ENCODE data around the gene ANKLE1.
A peak's percentile ranks its signal among the peaks of the same experiment; 100 is the strongest.

Gene ANKLE1

GRCh38 chr19:17286752-17287151 is 5.1 kb downstream of the ANKLE1 start:
- ATAC-seq: no peak
- TF ChIP-seq, protein P1, sequence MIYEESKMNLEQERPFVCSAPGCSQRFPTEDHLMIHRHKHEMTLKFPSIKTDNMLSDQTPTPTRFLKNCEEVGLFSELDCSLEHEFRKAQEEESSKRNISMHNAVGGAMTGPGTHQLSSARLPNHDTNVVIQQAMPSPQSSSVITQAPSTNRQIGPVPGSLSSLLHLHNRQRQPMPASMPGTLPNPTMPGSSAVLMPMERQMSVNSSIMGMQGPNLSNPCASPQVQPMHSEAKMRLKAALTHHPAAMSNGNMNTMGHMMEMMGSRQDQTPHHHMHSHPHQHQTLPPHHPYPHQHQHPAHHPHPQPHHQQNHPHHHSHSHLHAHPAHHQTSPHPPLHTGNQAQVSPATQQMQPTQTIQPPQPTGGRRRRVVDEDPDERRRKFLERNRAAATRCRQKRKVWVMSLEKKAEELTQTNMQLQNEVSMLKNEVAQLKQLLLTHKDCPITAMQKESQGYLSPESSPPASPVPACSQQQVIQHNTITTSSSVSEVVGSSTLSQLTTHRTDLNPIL (CRISPR knock-in tag; IDR thresholded peaks at IDR 0.05; ENCODE audit: low read depth): no peak
- TF ChIP-seq ZC3H10 (CRISPR knock-in tag; IDR thresholded peaks at IDR 0.05): no peak
- no peak for TF ChIP-seq OSR1 (CRISPR knock-in tag; IDR thresholded peaks at IDR 0.05)
- no peak for TF ChIP-seq CSRNP3 (CRISPR knock-in tag; IDR thresholded peaks at IDR 0.05)
- no peak for TF ChIP-seq ZFP3 (CRISPR knock-in tag; IDR thresholded peaks at IDR 0.05)
- no peak for TF ChIP-seq RARB (CRISPR knock-in tag; IDR thresholded peaks at IDR 0.05)
- no peak for TF ChIP-seq ZNF8 (CRISPR knock-in tag; IDR thresholded peaks at IDR 0.05)
- TF ChIP-seq ISL1 (CRISPR knock-in tag; IDR thresholded peaks at IDR 0.05): no peak
- no peak for TF ChIP-seq ARNTL (CRISPR knock-in tag; IDR thresholded peaks at IDR 0.05; ENCODE audit: borderline replicate concordance, low read depth)
- no peak for TF ChIP-seq ZNF565 (CRISPR knock-in tag; conservative IDR thresholded peaks at IDR 0.05; ENCODE audit: low read depth)
- TF ChIP-seq, protein P2, sequence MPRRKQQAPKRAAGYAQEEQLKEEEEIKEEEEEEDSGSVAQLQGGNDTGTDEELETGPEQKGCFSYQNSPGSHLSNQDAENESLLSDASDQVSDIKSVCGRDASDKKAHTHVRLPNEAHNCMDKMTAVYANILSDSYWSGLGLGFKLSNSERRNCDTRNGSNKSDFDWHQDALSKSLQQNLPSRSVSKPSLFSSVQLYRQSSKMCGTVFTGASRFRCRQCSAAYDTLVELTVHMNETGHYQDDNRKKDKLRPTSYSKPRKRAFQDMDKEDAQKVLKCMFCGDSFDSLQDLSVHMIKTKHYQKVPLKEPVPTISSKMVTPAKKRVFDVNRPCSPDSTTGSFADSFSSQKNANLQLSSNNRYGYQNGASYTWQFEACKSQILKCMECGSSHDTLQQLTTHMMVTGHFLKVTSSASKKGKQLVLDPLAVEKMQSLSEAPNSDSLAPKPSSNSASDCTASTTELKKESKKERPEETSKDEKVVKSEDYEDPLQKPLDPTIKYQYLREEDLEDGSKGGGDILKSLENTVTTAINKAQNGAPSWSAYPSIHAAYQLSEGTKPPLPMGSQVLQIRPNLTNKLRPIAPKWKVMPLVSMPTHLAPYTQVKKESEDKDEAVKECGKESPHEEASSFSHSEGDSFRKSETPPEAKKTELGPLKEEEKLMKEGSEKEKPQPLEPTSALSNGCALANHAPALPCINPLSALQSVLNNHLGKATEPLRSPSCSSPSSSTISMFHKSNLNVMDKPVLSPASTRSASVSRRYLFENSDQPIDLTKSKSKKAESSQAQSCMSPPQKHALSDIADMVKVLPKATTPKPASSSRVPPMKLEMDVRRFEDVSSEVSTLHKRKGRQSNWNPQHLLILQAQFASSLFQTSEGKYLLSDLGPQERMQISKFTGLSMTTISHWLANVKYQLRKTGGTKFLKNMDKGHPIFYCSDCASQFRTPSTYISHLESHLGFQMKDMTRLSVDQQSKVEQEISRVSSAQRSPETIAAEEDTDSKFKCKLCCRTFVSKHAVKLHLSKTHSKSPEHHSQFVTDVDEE (CRISPR knock-in tag; IDR thresholded peaks at IDR 0.05): no peak
- TF ChIP-seq TOX (CRISPR knock-in tag; IDR thresholded peaks at IDR 0.05; ENCODE audit: borderline replicate concordance): no peak
- TF ChIP-seq TCF4 (CRISPR knock-in tag; IDR thresholded peaks at IDR 0.05; ENCODE audit: borderline replicate concordance): no peak
- TF ChIP-seq, protein P3, sequence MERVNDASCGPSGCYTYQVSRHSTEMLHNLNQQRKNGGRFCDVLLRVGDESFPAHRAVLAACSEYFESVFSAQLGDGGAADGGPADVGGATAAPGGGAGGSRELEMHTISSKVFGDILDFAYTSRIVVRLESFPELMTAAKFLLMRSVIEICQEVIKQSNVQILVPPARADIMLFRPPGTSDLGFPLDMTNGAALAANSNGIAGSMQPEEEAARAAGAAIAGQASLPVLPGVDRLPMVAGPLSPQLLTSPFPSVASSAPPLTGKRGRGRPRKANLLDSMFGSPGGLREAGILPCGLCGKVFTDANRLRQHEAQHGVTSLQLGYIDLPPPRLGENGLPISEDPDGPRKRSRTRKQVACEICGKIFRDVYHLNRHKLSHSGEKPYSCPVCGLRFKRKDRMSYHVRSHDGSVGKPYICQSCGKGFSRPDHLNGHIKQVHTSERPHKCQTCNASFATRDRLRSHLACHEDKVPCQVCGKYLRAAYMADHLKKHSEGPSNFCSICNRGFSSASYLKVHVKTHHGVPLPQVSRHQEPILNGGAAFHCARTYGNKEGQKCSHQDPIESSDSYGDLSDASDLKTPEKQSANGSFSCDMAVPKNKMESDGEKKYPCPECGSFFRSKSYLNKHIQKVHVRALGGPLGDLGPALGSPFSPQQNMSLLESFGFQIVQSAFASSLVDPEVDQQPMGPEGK (CRISPR knock-in tag; IDR thresholded peaks at IDR 0.05; ENCODE audit: borderline replicate concordance): no peak

DNA sequence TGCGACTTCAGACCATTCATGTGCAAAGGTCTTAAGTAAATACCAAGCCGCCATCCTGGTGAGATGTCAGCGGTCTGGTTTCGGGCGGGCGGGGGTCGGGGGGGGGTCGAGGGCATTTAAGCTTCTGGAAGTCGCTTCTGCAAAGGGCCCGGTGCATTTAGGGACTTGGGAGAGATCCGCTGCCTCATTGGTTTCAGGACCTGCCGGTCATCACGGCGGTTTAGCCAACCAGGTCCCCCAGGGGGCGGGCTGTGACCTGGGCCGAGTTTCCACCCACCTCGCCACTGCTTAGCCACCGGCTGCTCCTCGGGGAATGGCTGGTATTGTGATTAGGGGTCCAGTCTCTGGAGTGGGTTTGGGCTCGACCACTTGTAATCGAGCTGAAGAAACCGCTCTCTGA is 7.8 kb downstream of the ANKLE1 start:
- TF ChIP-seq ESRRG (CRISPR knock-in tag; IDR thresholded peaks at IDR 0.05) (no peak), TOX (CRISPR knock-in tag; IDR thresholded peaks at IDR 0.05; ENCODE audit: borderline replicate concordance) (no peak), ZFP3 (CRISPR knock-in tag; IDR thresholded peaks at IDR 0.05) (no peak), PPARA (CRISPR knock-in tag; IDR thresholded peaks at IDR 0.05; ENCODE audit: borderline replicate concordance) (no peak), ZC3H10 (CRISPR knock-in tag; IDR thresholded peaks at IDR 0.05) (no peak), OSR1 (CRISPR knock-in tag; IDR thresholded peaks at IDR 0.05) (no peak), ISL1 (CRISPR knock-in tag; IDR thresholded peaks at IDR 0.05) (no peak), ZNF8 (CRISPR knock-in tag; IDR thresholded peaks at IDR 0.05) (no peak), SNAI2 (CRISPR knock-in tag; IDR thresholded peaks at IDR 0.05) (no peak), CSRNP3 (CRISPR knock-in tag; IDR thresholded peaks at IDR 0.05) (no peak), ARNTL (CRISPR knock-in tag; IDR thresholded peaks at IDR 0.05; ENCODE audit: borderline replicate concordance, low read depth) (no peak)
- TF ChIP-seq, protein P2 (CRISPR knock-in tag; IDR thresholded peaks at IDR 0.05): no peak
- TF ChIP-seq, protein P3 (CRISPR knock-in tag; IDR thresholded peaks at IDR 0.05; ENCODE audit: borderline replicate concordance): no peak
- TF ChIP-seq, protein P4, sequence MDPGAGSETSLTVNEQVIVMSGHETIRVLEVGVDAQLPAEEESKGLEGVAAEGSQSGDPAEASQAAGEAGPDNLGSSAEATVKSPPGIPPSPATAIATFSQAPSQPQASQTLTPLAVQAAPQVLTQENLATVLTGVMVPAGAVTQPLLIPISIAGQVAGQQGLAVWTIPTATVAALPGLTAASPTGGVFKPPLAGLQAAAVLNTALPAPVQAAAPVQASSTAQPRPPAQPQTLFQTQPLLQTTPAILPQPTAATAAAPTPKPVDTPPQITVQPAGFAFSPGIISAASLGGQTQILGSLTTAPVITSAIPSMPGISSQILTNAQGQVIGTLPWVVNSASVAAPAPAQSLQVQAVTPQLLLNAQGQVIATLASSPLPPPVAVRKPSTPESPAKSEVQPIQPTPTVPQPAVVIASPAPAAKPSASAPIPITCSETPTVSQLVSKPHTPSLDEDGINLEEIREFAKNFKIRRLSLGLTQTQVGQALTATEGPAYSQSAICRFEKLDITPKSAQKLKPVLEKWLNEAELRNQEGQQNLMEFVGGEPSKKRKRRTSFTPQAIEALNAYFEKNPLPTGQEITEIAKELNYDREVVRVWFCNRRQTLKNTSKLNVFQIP (CRISPR knock-in tag; IDR thresholded peaks at IDR 0.05; ENCODE audit: borderline replicate concordance, low read depth): no peak
- TF ChIP-seq, protein P1 (CRISPR knock-in tag; IDR thresholded peaks at IDR 0.05; ENCODE audit: low read depth): no peak
- ATAC-seq: peak; percentile 75
